Effector memory CD8-positive, alpha-beta T cell (primary cell): ENCODE data around the gene MAGEA12.
"Not testable (repeated sequence)": the region's sequence is repeated elsewhere in the genome, so short reads cannot be mapped to it uniquely, and the experiment has no call there.

Experiments used
- ATAC-seq: fragments of 150-1000 bp; cut with Tn5 transposase; replicated peaks from 2 replicates; pipeline ENCODE4 v1.10.0; 2021; ENCODE audit warnings: mild to moderate bottlenecking, moderate library complexity
- DNase-seq, 3 experiments: peaks; one replicate each; pipeline ENCODE4 v3.0.0; 2021
- H3K27ac Mint-ChIP-seq, 2 donors: one replicate each; pipeline ENCODE4 v1.8.0; 2022; ENCODE audit warnings: mild to moderate bottlenecking in 2 of 2, mixed read lengths in 2 of 2, moderate library complexity in 2 of 2
- H3K27me3 Mint-ChIP-seq, 2 donors: one replicate each; pipeline ENCODE4 v1.8.0; 2022; ENCODE audit warnings: mixed read lengths in 2 of 2
- H3K36me3 Mint-ChIP-seq: one replicate; pipeline ENCODE4 v1.8.0; 2022; ENCODE audit warnings: mild to moderate bottlenecking, moderate library complexity, mixed read lengths; ENCODE audit not compliant: insufficient read depth
- H3K4me1 Mint-ChIP-seq, 2 donors: one replicate each; pipeline ENCODE4 v1.8.0; 2022; ENCODE audit warnings: low read depth in 2 of 2, mixed read lengths in 2 of 2
- H3K4me3 Mint-ChIP-seq, 2 donors: one replicate each; pipeline ENCODE4 v1.8.0; 2022; ENCODE audit warnings: mild to moderate bottlenecking in 2 of 2, mixed read lengths in 2 of 2, moderate library complexity in 2 of 2
- H3K9me3 Mint-ChIP-seq, 2 donors: one replicate each; pipeline ENCODE4 v1.8.0; 2022; ENCODE audit warnings: mixed read lengths in 2 of 2
- total RNA-seq, 9 experiments: gene quantifications; one replicate each; lab custom pipeline; 2026; lab: John Stamatoyannopoulos, UW

MAGEA12 gene
- total RNA-seq = 0 reads per million in 9 experiments

GRCh38 chrX:152733261-152733975 lies at the start of gene MAGEA12, which contains the start of gene CSAG1:
Gene MAGEA12 (plus strand): TSS chrX:152733757. CDS start chrX:152736162, 2,405 bp downstream.
Gene CSAG1 (minus strand): TSS chrX:152733721. CDS start chrX:152732460, 1,261 bp downstream.
- H3K27me3 Mint-ChIP-seq = peaks cover 0 to 5% of the 10 kb centered on the region in 2 donors
- no peaks in the 10 kb centered on the region for H3K4me1 Mint-ChIP-seq
- ATAC-seq (no peak), DNase-seq (no peak)
- H3K36me3 Mint-ChIP-seq = no peaks in the 10 kb centered on the region
- H3K9me3 Mint-ChIP-seq = no peaks in the 10 kb centered on the region
- H3K27ac Mint-ChIP-seq = no peak within 1 kb of the TSS
- H3K4me3 Mint-ChIP-seq = no peak within 1 kb of the TSS

DNA sequence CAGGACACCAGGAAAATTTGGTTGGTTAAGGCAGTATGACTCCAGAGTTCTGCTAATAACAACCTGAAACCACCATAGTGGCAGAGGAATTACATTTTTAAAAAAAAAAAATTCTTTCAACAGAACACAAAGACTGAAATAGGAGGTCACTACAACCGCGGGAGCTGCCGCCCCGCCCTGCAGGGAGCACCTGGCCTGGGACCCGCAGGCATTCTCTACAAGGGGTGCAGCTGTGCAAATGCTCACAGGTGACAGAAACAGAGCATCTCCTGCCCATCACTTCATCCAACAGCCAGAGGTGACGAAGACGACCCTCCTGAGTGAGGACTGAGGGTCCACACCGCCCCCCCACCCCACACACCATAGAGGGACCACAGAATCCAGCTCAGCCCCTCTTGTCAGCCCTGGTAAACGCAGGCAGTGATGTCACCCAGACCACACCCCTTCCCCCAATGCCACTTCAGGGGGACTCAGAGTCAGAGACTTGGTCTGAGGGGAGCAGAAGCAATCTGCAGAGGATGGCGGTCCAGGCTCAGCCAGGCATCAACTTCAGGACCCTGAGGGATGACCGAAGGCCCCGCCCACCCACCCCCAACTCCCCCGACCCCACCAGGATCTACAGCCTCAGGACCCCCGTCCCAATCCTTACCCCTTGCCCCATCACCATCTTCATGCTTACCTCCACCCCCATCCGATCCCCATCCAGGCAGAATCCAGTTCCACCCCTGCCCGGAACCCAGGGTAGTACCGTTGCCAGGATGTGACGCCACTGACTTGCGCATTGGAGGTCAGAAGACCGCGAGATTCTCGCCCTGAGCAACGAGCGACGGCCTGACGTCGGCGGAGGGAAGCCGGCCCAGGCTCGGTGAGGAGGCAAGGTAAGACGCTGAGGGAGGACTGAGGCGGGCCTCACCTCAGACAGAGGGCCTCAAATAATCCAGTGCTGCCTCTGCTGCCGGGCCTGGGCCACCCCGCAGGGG lies 35.3 kb upstream of the MAGEA12 start, which contains the start of gene MAGEA3:
Gene MAGEA3, plus strand, starts transcription at position 843 of the 980 bp plus-strand sequence. CDS start 2,039 bp downstream, outside the sequence.
- not testable (repeated sequence) for H3K27ac Mint-ChIP-seq, ATAC-seq, DNase-seq, H3K9me3 Mint-ChIP-seq, H3K4me3 Mint-ChIP-seq, H3K36me3 Mint-ChIP-seq, H3K4me1 Mint-ChIP-seq, H3K27me3 Mint-ChIP-seq

DNA sequence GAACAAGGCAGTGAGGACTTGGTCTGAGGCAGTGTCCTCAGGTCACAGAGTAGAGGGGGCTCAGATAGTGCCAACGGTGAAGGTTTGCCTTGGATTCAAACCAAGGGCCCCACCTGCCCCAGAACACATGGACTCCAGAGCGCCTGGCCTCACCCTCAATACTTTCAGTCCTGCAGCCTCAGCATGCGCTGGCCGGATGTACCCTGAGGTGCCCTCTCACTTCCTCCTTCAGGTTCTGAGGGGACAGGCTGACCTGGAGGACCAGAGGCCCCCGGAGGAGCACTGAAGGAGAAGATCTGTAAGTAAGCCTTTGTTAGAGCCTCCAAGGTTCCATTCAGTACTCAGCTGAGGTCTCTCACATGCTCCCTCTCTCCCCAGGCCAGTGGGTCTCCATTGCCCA lies 33.2 kb upstream of the MAGEA12 start:
- not testable (repeated sequence) for H3K4me3 Mint-ChIP-seq, H3K36me3 Mint-ChIP-seq, H3K27ac Mint-ChIP-seq, H3K4me1 Mint-ChIP-seq, H3K27me3 Mint-ChIP-seq, DNase-seq, H3K9me3 Mint-ChIP-seq, ATAC-seq

DNA sequence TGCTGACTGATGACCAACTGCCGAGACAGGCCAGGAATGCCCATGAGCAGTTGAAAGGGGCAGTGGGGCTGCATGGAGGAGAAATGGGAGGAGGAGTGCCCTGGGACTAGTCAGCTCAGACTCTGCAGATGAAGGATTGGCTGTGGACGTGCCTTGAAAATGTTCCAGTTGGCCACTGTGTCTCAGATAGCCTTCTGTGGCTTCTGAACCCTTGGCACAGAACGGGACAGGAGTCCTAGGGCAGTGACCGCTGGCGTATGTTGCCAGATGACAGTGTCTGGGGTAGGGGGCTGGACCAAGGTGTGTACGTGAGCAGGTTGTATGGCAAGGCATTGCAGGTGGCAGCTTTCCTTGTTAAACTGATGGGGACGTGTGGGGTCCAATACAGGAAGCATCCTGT lies 27.1 kb upstream of the MAGEA12 start:
- H3K27me3 Mint-ChIP-seq, H3K36me3 Mint-ChIP-seq, H3K27ac Mint-ChIP-seq, DNase-seq, H3K4me1 Mint-ChIP-seq, H3K9me3 Mint-ChIP-seq, H3K4me3 Mint-ChIP-seq, ATAC-seq: not testable (repeated sequence)

DNA sequence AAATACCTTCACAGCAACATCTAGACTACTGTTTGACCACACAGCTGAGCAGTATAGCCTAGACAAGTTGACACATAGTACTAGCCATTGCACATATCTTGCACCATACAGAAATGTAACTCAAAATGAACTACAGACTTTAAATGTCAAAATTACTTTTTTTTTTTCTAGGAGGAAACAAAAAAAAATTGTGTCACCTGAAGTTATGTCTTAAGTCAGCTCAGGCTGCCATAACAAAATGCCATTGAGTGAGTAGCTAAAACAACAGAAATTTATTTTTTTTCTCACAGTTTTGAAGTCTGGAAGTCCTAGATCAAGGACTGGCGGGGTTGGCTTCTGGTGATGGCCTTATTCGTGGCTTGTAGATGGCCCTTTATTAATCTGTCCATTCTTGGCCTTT lies 24.4 kb upstream of the MAGEA12 start, which contains the start of gene CSAG2:
Gene CSAG2, minus strand, starts transcription at position 101 of the 400 bp plus-strand sequence. CDS start 161 bp downstream, outside the sequence.
- DNase-seq, ATAC-seq, H3K4me1 Mint-ChIP-seq, H3K4me3 Mint-ChIP-seq, H3K27me3 Mint-ChIP-seq, H3K36me3 Mint-ChIP-seq, H3K9me3 Mint-ChIP-seq, H3K27ac Mint-ChIP-seq: not testable (repeated sequence)

DNA sequence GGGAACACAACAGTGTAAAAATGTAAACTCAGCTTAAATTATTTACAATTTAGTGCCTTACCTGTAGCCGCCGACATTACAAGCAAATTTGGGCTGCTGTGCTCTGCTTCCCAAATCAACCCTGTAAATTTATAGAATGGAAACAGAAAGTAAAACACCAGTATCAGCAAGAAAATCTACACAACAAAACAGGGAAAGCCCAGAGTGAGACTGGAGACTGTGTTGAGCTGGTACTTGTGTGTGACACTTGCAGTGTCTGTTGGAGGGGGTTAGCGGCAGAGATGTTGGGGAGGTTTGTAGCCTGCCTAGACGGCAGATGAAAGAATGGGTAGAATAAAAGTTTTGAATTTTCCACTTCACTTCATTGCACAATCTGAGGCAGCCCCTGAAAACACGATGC lies 20.4 kb upstream of the MAGEA12 start:
- H3K4me1 Mint-ChIP-seq, H3K36me3 Mint-ChIP-seq, H3K9me3 Mint-ChIP-seq, H3K27me3 Mint-ChIP-seq, DNase-seq, H3K27ac Mint-ChIP-seq, H3K4me3 Mint-ChIP-seq, ATAC-seq: not testable (repeated sequence)

- ATAC-seq, H3K36me3 Mint-ChIP-seq, H3K27me3 Mint-ChIP-seq, H3K9me3 Mint-ChIP-seq, H3K4me1 Mint-ChIP-seq, H3K27ac Mint-ChIP-seq, DNase-seq, H3K4me3 Mint-ChIP-seq: not testable (repeated sequence)
Observed at GRCh38 chrX:152713815-152714787, 19.5 kb upstream of the MAGEA12 start, which contains the start of gene MAGEA2B. Gene MAGEA2B (plus strand): TSS chrX:152714628. CDS start chrX:152717107, 2,479 bp downstream.

- no peak overlapping the region for H3K27ac Mint-ChIP-seq
- no peaks in the 10 kb centered on the region for H3K9me3 Mint-ChIP-seq
- H3K36me3 Mint-ChIP-seq = no peaks in the 10 kb centered on the region
- H3K4me1 Mint-ChIP-seq = no peaks in the 10 kb centered on the region
- no peak for ATAC-seq
- no peak for DNase-seq
- peaks cover 5 to 8% of the 10 kb centered on the region in 2 donors for H3K27me3 Mint-ChIP-seq
- H3K4me3 Mint-ChIP-seq = no peak overlapping the region
Observed at GRCh38 chrX:152725409-152725808, 8.1 kb upstream of the MAGEA12 start.

DNA sequence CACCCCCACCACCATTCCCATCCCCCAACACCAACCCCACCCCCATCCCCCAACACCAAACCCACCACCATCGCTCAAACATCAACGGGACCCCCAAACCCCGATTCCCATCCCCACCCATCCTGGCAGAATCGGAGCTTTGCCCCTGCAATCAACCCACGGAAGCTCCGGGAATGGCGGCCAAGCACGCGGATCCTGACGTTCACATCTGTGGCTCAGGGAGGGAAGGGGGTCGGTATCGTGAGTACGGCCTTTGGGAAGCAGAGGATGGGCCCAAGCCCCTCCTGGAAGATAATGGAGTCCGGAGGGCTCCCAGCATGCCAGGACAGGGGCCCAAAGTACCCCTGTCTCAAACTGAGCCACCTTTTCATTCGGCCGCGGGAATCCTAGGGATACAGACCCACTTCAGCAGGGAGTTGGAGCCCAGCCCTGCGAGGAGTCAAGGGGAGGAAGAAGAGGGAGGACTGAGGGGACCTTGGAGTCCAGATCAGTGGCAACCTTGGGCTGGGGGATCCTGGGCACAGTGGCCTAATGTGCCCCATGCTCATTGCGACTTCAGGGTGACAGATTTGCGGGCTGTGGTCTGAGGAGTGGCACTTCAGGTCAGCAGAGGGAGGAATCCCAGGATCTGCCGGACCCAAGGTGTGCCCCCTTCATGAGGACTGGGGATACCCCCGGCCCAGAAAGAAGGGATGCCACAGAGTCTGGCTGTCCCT lies 744 bp downstream of the MAGEA12 start:
- not testable (repeated sequence) for H3K27ac Mint-ChIP-seq, H3K9me3 Mint-ChIP-seq, H3K36me3 Mint-ChIP-seq, DNase-seq, H3K27me3 Mint-ChIP-seq, H3K4me3 Mint-ChIP-seq, H3K4me1 Mint-ChIP-seq, ATAC-seq

GRCh38 chrX:152735101-152735500 lies 1.5 kb downstream of the MAGEA12 start:
- DNase-seq = no peak
- no peaks in the 10 kb centered on the region for H3K36me3 Mint-ChIP-seq
- no peak for ATAC-seq
- H3K4me3 Mint-ChIP-seq = no peak overlapping the region
- H3K27me3 Mint-ChIP-seq = no peaks in the 10 kb centered on the region
- H3K9me3 Mint-ChIP-seq = no peaks in the 10 kb centered on the region
- no peaks in the 10 kb centered on the region for H3K4me1 Mint-ChIP-seq
- H3K27ac Mint-ChIP-seq = no peak overlapping the region

- H3K9me3 Mint-ChIP-seq = no peaks in the 10 kb centered on the region
- H3K27ac Mint-ChIP-seq = no peak overlapping the region
- H3K4me1 Mint-ChIP-seq = no peaks in the 10 kb centered on the region
- no peaks in the 10 kb centered on the region for H3K36me3 Mint-ChIP-seq
- ATAC-seq (no peak), DNase-seq (no peak)
- no peaks in the 10 kb centered on the region for H3K27me3 Mint-ChIP-seq
- H3K4me3 Mint-ChIP-seq = no peak overlapping the region
Observed at GRCh38 chrX:152735860-152736511, 2.4 kb downstream of the MAGEA12 start.

GRCh38 chrX:152736528-152736927 lies 3.0 kb downstream of the MAGEA12 start:
- H3K27ac Mint-ChIP-seq, DNase-seq, H3K27me3 Mint-ChIP-seq, ATAC-seq, H3K4me1 Mint-ChIP-seq, H3K9me3 Mint-ChIP-seq, H3K36me3 Mint-ChIP-seq, H3K4me3 Mint-ChIP-seq: not testable (repeated sequence)
